Psoas muscle (tissue), 8 donors: ENCODE results near the gene CCNG2. TPM values are rescaled to one million over a fixed set of nuclear protein-coding genes. Genes with fewer than 3 reads are reported as not detected.

Source experiments
- ATAC-seq, 4 donors: fragments of 200-7000 bp; cut with Tn5 transposase; one replicate each; pipeline ENCODE4 v1.9.1; 2020; ENCODE audit warnings: moderate library complexity in 3 of 4, mild to moderate bottlenecking in 2 of 4
- DNase-seq, 2 donors: peaks; one replicate each; pipeline ENCODE4 v3.0.0-alpha.2; 2020
- H3K27ac ChIP-seq: fragments of 200-600 bp; one replicate; pipeline ENCODE4 v1.8.0; 2022
- H3K27me3 ChIP-seq, 3 donors: fragments of 200-600 bp in 1 of 3; one replicate each; pipeline versions ENCODE4 v1.6.1 to v1.8.0; 2013 to 2022; ENCODE audit warnings: low read length in 2 of 3, mild to moderate bottlenecking in 2 of 3, moderate library complexity in 1 of 3; ENCODE audit not compliant: insufficient read depth in 3 of 3
- H3K36me3 ChIP-seq, 2 donors: fragments of 200-600 bp in 1 of 2; one replicate each; pipeline versions ENCODE4 v1.6.1 to v1.8.0; 2013 to 2022; ENCODE audit warnings: low read depth in 1 of 2, mild to moderate bottlenecking in 1 of 2, moderate library complexity in 1 of 2; ENCODE audit not compliant: insufficient read depth in 1 of 2
- H3K4me1 ChIP-seq: fragments of 200-600 bp; one replicate; pipeline ENCODE4 v1.8.0; 2022
- H3K4me3 ChIP-seq: fragments of 200-600 bp; one replicate; pipeline ENCODE4 v1.8.0; 2022; ENCODE audit warnings: mild to moderate bottlenecking
- H3K9me3 ChIP-seq: fragments of 200-600 bp; one replicate; pipeline ENCODE4 v1.8.0; 2022
- WGBS, 3 donors: extraction: QIAGEN DNeasy Blood & Tissue Kit; methylation state at CpG; one replicate each; pipeline versions ENCODE4 v1.1.6 to v1.1.7; 2013; 5-methylcytosine and 5-hydroxymethylcytosine counted together
- intact Hi-C, 2 donors: fragments of 100-400 bp; cut with DNase I; formaldehyde crosslinking; loops; one replicate each; pipeline versions ENCODE4 v1.11.0 to v1.14.2; 2022
- polyA plus RNA-seq, 3 donors: library from polyadenylated mRNA; stranded (reverse); fragments of 200-250 nt; gene quantifications; one replicate each; pipeline ENCODE4 v1.2.3, GENCODE V29; 2013
- total RNA-seq, 4 donors: library from RNA; stranded (reverse); fragmentation: NEBNext Ultra II Directional in 2 of 4; extraction: Animal tissue kit (Norgen Biotek cat#: 25700) in 2 of 4; gene quantifications; one replicate each; pipeline versions ENCODE4 v1.2.1 to v1.2.4, GENCODE V29; 2021 to 2023
- TF ChIP-seq, protein P1 (sequence below): fragments of 200-600 bp; IDR thresholded peaks from one replicate; pipeline ENCODE4 v1.8.0; 2022; ENCODE audit warnings: antibody characterized with exemption
- donor health status: healthy with polysubstance abuse.
- donor health status: DM: no; HTN: no; CAD: no; lungs with moderate emphysema.
- donor health status: Bipolar disorder and iron deficiency.
- donor health status: healthy.
- donor health status: DM: yes; HTN: yes; CAD: no.
- donor health status: DM: no; HTN: no; CAD: no.
- donor health status: DM: no; HTN: no; CAD: no.
- donor health status: DM: yes; HTN: yes; CAD: no.

CCNG2 gene
- total and polyA plus RNA-seq, 7 donors, result 3.1 to 34.6 (median 7.0) TPM

DNA sequence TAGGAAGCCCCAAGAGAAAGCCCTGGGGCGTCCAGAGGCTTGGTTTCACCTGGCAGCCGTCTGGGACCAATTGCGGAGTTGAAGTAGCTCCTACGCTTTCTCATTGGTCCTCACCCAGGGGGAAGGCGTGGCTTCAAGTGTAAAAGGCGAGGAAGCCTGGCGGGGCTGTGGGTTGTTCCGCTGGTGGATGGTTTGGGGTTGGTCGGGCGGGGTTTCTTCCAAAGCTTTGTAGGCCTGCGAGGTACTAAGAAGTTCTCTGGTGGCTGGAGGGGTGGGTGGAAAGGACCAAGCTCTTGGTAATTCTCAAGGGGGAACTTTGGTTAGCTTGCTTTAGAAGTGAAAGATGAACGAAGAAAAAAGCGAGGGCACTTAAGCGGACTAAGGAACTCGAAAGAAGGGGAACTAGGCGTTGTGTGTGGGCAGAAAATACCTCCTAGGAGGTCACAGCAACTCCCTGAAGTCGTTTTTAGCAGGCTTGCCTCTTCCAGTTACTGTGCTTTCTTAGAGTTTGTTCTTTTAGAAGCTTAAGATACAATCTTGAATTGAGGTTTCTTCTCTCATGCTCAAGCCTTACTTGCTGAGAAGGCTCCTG is 36.6 kb downstream of the CCNG2 start:
- intact Hi-C loops, result no loop called here
- TF ChIP-seq, protein P1, sequence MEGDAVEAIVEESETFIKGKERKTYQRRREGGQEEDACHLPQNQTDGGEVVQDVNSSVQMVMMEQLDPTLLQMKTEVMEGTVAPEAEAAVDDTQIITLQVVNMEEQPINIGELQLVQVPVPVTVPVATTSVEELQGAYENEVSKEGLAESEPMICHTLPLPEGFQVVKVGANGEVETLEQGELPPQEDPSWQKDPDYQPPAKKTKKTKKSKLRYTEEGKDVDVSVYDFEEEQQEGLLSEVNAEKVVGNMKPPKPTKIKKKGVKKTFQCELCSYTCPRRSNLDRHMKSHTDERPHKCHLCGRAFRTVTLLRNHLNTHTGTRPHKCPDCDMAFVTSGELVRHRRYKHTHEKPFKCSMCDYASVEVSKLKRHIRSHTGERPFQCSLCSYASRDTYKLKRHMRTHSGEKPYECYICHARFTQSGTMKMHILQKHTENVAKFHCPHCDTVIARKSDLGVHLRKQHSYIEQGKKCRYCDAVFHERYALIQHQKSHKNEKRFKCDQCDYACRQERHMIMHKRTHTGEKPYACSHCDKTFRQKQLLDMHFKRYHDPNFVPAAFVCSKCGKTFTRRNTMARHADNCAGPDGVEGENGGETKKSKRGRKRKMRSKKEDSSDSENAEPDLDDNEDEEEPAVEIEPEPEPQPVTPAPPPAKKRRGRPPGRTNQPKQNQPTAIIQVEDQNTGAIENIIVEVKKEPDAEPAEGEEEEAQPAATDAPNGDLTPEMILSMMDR, result no peak
- Histone ChIP-seq H3K27me3 (peaks cover 0 to 2% (median 0%) of the 10 kb centered on the region in 3 donors), H3K36me3 (no peaks in the 10 kb centered on the region), H3K9me3 (no peaks in the 10 kb centered on the region), H3K4me3 (no peak overlapping the region), H3K4me1 (no peaks in the 10 kb centered on the region), H3K27ac (no peak overlapping the region)
- no peak for ATAC-seq
- peak; percentile 26 to 67 for DNase-seq
- WGBS, 3 donors, result 80 to 90% (median 85%) methylated on average over 17 of the region's 17 CpGs

DNA sequence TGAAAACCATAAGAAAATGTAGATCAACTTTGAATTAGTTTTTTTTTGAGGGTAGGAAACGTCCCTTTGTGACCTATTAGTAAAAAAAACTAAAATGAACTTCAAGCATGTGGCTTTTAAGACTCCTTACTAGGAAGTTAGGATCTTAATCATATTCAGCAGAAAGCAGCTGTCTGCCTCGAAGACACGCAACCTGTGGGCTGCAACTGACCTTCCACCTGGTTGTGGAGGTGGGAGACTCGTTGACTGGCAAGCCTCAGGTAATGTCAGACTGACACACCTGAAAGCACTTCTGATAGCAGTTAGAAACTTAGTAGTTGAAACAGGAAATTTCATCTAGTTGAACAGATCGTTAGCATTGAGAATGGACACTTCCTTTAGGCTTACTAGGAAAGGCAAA is 37.4 kb downstream of the CCNG2 start:
- Histone ChIP-seq H3K27ac (no peak overlapping the region), H3K27me3 (peaks cover 0 to 2% (median 0%) of the 10 kb centered on the region in 3 donors), H3K4me1 (no peaks in the 10 kb centered on the region), H3K9me3 (no peaks in the 10 kb centered on the region), H3K36me3 (no peaks in the 10 kb centered on the region), H3K4me3 (no peak overlapping the region)
- intact Hi-C loops, result no loop called here
- TF ChIP-seq, protein P1, result no peak
- DNase-seq (no peak), ATAC-seq (no peak)
- WGBS, 3 donors, result 69 to 77% (median 73%) methylated on average over 5 of the region's 5 CpGs

DNA sequence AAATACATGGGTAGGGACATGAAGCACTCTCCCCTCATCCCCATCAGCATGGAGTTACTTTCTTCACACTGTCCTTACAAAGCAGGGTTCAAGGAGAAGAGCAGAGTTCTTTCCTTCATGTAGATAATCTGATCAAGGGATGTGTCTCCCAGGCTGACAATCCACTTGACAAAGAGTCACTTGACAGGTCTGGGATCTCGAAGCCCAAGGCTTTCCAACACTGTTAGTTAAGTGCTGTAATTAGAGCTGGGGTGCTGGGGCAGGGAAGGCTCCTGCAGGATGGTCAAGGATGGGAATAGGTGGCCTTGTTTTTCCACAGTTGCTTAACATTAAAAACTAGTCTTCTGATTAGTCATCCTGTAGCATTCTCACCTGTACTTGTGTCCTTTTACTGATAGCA is 38.0 kb downstream of the CCNG2 start:
- intact Hi-C loops, result no loop called here
- Histone ChIP-seq H3K9me3 (no peaks in the 10 kb centered on the region), H3K27ac (no peak overlapping the region), H3K36me3 (no peaks in the 10 kb centered on the region), H3K27me3 (peaks cover 0 to 2% (median 0%) of the 10 kb centered on the region in 3 donors), H3K4me1 (no peaks in the 10 kb centered on the region), H3K4me3 (no peak overlapping the region)
- DNase-seq (no peak), ATAC-seq (no peak)
- WGBS, 3 donors, result 71 to 87% (median 73%) methylated on average over 1 of the region's 1 CpG
- TF ChIP-seq, protein P1, result no peak

DNA sequence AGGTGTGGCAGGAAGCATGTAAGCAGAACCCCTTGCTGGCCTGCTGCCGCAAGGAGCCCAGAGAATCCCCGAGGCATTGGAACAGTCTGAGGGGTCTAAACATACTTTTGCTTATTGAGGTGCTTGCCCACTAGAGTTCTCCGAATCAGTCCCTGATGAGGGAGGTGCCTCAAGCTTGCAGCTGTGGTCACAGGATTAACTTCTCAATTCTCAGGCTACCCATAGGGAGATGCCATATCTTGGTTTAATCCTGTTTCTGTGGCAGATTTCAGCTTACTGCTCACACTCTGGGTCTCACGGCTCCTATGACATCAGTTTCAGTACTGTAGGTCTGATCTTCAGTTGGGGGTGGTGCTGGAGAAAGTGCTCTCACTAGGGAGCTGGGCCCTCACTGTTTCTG is 39.9 kb downstream of the CCNG2 start:
- 51 to 64% (median 60%) methylated on average over 4 of the region's 4 CpGs for WGBS, 3 donors

More for the DNA sequence above, 39.9 kb downstream of the CCNG2 start:
- DNase-seq (no peak), ATAC-seq (no peak)
- TF ChIP-seq, protein P1, result no peak
- H3K27me3 ChIP-seq, result peaks cover 0 to 2% (median 0%) of the 10 kb centered on the region in 3 donors
- H3K4me1 ChIP-seq, result no peaks in the 10 kb centered on the region
- H3K27ac ChIP-seq, result no peak overlapping the region
- H3K4me3 ChIP-seq, result no peak overlapping the region
- no peaks in the 10 kb centered on the region for H3K36me3 ChIP-seq
- intact Hi-C loops, result no loop called here
- H3K9me3 ChIP-seq, result no peaks in the 10 kb centered on the region
